ENCODE measurements around the gene MIOX.

The MIOX gene

DNA sequence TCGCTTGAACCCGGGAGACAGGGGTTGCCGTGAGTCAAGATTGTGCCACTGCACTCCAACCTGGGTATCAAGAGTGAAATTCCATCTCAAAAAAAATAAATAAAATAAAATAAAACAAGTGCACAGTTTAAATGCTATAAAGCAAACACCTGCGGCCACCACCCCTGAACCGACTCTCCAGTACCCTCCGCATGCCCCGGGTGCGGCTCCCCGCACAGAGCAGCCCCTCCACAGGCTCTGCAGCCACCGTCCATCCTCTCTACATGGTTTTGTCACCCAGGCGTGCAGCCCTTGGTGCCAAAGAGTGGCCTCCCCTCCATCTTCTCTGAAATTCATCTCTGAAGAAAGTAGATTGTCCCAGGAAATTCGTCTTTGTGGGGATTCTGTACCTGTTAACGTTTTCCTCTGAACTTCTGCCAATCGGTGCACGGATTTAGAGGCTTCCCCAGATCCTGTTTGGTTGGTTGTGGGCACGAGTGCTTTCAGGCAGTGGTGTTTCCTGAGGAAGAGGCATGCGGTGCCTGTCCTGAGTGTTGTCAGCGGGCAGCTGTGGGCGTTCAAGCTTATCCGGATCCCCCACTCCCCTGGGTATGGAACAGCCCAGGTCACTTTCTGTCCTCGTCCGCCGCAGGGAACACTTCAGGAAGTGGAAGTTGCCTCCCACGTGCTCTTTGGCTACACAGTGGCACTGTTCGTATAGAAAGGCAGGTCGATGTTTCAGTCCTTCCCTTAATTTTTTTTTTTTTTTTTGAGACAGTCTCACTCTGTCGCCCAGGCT lies 4.1 kb downstream of the MIOX start:
- DNase-seq, result peak in 1 of 2 experiments; percentile 33

- no peak for DNase-seq
Observed at GRCh38 chr22:50497093-50497492, 10.4 kb downstream of the MIOX start.

DNA sequence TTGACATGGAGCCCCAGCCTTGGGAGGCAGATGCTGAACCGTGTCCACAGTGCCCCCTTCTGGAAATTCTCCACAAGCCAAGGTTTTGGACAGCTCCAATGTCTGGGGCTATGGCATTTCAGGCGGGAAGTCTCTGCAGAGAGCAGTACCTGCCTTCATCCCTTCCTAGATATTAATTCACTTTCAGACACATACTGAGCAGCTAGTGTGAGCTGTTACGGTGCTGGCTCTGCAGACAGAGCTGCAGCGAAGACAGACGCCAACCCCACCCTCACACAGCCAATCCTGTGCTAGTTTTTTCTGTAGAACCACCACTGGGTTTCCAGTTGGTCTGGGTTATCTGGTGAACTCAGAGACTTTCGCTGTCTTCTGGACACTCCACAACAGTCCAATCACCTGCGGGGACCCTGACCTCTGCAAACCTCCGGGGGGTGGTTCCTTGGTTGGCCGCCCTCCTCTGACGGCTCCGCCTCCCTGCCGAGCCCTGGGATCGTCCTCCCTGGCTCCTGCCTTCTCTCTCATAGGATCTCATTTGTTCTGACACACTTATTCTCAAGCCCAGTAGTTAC lies 11.7 kb downstream of the MIOX start:
- peak; percentile 70 to 78 for DNase-seq

- DNase-seq, result no peak
Observed at GRCh38 chr22:50500452-50500851, 13.8 kb downstream of the MIOX start.

- DNase-seq, result no peak
Observed at GRCh38 chr22:50502096-50502495, 15.4 kb downstream of the MIOX start.

- DNase-seq, result no peak
Observed at GRCh38 chr22:50502628-50503474, 16.2 kb downstream of the MIOX start.

- DNase-seq, result no peak
Observed at GRCh38 chr22:50503475-50504145, 17.0 kb downstream of the MIOX start.

DNA sequence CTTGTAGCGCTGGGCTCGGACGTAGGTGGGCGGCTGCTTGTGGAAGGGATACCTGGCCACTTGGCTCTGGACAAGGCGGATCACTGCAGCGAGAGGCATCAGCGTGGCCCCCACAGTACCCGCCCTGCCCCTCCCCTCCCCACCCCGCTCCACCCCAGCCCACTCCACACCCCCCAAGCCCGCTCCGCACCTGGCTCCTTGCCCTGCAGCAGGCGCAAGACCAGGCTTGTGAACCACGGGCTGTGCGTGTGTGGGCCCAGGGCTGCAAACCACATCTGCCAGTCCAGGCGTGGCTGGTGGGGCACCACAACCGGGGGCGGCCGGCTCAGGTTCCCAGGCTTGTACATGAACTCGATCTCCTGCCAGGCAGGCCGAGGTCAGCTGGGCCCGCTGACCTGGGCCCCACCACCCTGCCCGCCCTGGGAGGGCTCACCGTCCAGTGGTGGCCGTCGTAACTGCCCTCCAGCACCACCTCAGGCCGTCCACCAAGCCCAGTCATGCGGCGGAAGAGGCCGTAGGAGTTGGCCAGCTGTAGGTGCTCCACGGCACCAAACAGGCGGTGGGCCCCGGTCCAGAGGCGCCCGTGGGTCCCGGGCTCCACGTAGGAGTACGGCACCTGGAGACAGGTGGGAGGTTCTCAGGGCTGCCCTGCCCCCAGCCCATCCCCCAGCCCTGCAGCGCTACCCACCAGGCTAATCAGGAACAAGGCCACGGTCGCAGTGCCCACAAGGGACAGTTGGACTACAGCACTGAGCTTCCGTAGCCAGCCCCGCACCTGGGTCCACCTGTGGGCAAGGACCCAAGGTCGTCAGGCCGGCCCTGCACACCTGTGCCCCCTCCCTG lies 17.9 kb downstream of the MIOX start:
- no peak for DNase-seq

- no peak for DNase-seq
Observed at GRCh38 chr22:50505276-50505775, 18.7 kb downstream of the MIOX start.

DNA sequence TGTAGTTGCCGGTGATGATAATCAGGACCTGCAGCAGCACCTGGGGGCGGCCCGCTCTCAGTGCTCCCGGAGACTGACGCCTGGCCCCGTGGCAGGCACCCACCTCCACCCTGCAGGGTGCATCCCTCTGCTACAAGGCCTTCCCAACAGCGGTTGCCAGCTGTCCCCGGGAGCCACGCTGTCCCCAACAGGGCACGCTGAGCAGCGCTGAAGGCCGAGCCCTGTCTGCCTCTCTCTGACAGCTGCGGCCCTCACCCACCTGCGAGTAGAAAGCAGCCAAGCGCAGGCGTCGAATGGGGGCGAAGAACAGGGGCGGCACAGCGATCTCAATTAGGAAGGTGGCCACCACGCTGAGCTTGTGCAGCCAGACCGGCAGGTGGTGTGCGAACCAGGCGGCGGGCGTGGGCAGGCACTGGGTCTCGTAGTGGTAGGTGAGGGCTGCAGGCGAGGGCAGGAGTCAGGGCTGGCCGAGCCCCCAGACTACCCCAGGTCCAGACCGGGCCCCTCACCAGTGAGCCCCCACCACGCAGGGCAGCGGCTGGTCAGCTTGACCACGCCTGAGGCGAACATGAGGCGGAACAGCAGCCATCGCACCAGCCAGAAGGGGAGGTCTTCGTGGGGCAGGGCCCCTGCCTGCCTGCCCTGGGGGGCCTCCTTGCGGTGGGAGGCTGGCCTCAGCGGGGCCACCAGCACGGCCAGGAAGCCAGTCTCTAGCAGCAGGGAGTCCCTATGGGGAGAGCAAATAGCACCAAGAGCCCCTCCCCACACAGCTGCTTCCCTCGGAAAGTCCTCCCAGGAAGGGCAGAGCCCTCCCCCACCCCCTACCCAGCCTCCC lies 19.3 kb downstream of the MIOX start:
- DNase-seq, result no peak

GRCh38 chr22:50506611-50507420 lies 20.2 kb downstream of the MIOX start:
- DNase-seq, result peak in 1 of 2 experiments; percentile 27

- peak; percentile 94 for DNase-seq
Observed at GRCh38 chr22:50507421-50507990, 20.8 kb downstream of the MIOX start, which contains the start of gene LMF2. LMF2 (minus strand) TSS chr22:50507702; CDS start chr22:50507675, 27 bp downstream.

DNA sequence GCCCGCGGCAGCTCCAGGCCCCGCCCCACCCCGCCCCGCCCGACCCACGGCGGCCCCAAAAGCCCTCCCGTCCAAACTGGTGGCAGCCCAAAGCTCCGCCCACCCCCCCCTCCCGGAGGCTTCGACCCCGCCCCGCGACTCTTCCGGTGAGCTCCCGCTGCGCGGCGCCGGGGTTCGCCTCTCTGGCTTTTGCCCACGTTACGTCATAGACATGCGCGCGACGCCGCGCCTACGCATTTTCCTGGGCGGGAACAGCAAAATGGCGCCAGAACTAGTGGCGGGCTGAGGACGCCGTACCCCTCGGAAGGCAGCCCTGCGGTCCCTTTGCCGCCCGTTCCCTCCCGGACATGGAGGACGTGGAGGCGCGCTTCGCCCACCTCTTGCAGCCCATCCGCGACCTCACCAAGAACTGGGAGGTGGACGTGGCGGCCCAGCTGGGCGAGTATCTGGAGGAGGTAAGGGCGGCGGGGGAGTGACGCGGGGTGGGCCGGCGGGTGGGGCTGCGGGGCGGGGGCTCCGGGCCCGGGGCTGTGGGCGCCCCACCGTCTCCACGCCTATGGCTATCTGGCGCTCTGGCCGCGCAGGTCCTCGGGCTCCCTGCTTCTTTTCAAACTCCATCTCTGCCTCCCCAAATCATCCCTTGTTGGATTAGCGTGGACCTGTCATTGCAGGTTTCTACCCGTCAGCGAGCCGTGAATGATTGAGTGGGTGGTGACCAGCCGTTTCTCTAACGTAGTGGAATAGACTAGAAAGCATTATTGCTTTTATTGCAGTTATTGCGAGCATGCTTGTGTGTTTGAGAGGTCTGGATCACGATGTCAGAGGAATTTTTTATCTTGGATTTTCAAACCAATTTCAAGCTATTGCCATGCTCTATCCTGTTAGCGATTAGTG lies 21.6 kb downstream of the MIOX start, which contains the start of gene NCAPH2:
TSS of gene NCAPH2 (plus strand) at position 234 of the 894 bp plus-strand sequence. CDS start at position 348, 114 bp downstream.
- peak; percentile 98 for DNase-seq

- DNase-seq, result no peak
Observed at GRCh38 chr22:50508897-50509296, 22.2 kb downstream of the MIOX start.

DNA sequence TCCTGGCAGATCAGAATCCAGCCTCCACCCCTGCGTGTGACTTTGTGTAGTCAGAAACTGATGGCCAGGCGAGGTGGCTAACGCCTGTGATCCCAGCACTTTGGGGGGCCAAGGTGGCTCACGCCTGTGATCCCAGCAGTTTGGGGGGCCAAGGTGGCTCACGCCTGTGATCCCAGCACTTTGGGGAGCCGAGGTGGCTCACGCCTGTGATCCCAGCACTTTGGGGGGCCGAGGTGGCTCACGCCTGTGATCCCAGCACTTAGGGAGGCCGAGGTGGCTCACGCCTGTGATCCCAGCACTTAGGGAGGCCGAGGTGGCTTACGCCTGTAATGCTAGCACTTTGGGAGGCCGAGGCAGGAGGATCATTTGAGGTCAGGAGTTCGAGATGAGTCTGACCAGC lies 26.5 kb downstream of the MIOX start:
- no peak for DNase-seq

DNA sequence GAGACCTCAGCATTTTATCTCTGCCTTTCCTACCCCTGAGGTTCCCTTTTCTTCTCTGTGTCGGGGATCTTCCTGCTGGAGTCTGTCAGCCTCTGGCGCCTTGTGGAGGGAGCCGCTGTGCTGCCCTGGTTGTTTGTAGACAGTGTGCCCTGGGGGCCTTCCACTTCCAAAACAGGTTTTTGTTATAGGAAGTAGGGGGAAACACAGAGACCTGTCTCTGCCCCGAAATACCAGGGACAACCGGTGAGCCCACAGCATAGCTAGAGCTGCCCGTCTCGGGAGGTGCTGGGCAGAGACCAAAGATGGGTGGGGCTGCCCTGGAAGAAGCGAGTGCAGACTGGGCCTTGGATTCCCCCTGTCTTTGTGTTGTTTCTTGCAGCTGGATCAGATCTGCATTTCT lies 29.4 kb downstream of the MIOX start:
- no peak for DNase-seq

GRCh38 chr22:50516891-50517290 lies 30.2 kb downstream of the MIOX start:
- DNase-seq, result no peak

DNA sequence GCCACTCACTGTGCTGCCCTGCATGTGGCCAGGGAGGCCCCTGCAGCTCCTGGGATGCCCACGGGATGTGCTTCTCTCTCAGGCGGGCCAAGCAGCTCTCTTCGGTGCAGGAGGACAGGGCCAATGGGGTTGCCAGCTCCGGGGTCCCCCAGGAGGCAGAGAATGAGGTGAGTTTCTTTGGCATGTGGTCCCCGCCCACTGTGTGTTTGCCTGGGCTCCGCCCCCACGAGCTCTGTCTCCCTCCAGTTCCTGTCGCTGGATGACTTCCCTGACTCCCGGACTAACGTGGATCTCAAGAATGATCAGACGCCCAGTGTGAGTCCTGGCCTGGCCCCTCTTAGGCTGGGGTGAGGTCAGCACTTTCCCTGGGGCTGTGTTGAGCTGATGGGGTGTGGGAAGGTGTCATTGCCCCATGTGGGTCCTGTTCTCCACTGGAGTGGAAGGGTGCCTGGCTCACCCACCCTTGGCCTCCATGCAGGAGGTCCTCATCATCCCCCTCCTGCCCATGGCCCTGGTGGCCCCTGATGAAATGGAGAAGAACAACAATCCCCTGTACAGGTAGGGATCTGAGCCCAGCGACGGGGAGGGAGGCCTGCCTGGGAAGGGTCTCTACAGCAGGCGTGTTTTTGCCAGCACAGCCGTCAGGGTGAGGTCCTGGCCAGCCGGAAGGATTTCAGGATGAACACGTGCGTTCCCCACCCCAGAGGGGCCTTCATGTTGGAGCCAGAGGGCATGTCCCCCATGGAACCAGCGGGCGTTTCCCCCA lies 31.0 kb downstream of the MIOX start:
- no peak for DNase-seq
